A673 (cell line): ENCODE measurements around the gene ECD.

ENCODE experiments used
- EZH2 ChIP-seq: fragments of 200-600 bp; sonication (generic); IDR thresholded peaks from 2 replicates; pipeline ENCODE4 v1.6.1; 2017; ENCODE audit warnings: borderline replicate concordance, low read depth, mild to moderate bottlenecking, mixed read lengths, antibody characterized with exemption, low read length; ENCODE audit not compliant: poor library complexity, severe bottlenecking
- TF ChIP-seq, protein P1 (sequence below): fragments of 300-800, 200-600 bp; sonication (generic); conservative IDR thresholded peaks from 2 replicates; pipeline ENCODE4 v1.5.1; 2017; ENCODE audit warnings: low read depth, mild to moderate bottlenecking, antibody characterized with exemption, low read length, moderate library complexity, mixed read lengths

DNA sequence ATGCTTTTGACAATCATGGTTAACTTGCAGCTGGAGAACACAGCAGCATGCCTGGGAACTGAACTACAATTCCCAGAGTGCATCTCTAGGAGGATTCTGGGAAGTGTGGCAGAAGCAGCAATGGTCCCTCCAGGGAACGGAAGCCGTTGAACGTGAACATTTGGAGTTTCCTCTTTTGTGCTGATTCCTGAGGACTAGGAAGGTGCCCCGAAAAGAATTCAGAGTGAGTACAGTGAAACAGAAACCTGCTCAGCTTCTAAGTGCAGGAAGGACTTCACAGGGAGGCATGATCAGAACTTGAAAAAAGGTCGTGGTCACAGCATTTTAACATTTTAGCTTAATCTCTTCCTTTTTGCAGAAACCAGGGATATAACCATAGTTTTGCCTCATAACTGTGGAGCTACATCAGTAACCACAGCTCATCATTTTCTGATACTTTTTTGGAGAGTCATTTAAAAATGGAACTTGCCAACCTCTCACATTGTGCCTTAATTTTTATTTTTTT is 57.4 kb downstream of the ECD start, which contains the start of gene NUDT13:
- TF ChIP-seq, protein P1, sequence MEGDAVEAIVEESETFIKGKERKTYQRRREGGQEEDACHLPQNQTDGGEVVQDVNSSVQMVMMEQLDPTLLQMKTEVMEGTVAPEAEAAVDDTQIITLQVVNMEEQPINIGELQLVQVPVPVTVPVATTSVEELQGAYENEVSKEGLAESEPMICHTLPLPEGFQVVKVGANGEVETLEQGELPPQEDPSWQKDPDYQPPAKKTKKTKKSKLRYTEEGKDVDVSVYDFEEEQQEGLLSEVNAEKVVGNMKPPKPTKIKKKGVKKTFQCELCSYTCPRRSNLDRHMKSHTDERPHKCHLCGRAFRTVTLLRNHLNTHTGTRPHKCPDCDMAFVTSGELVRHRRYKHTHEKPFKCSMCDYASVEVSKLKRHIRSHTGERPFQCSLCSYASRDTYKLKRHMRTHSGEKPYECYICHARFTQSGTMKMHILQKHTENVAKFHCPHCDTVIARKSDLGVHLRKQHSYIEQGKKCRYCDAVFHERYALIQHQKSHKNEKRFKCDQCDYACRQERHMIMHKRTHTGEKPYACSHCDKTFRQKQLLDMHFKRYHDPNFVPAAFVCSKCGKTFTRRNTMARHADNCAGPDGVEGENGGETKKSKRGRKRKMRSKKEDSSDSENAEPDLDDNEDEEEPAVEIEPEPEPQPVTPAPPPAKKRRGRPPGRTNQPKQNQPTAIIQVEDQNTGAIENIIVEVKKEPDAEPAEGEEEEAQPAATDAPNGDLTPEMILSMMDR: no peak
- no peak for TF ChIP-seq EZH2
